ENCODE results near the gene CD99L2. TPM values are rescaled to one million over a fixed set of nuclear protein-coding genes. Genes with fewer than 3 reads are reported as not detected.

CD99L2 gene
- total and polyA plus RNA-seq, 2 of the 8 experiments (the other 6 are each of a cell fraction or from before 2014, with no cell fraction given) = 8.0 to 8.5 TPM

DNA sequence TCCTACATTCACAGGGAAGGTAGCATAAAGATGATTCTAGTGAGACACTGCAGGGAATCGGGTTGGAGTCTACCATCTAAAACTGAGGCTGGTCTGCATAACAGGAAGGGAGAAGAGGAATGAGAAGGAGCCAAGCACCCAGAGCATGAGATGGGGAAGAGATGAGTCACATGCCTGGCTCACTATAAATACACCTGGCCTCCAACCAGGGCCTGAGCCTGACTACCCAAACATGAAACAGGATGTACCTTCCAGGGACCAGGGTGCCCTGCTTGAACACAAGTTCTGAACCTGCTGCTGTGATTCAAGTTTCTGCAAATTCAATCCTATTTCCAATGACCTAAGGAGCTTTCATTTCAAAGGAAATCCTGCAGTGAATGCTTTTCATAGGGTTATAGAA lies 24.9 kb downstream of the CD99L2 start:
- H3K9ac ChIP-seq (replicated peaks in 1 of 4; ENCODE audit: extremely low read depth in 1 of 4, low read depth in 3 of 4, low read length in 3 of 4) = no peak overlapping the region
- H2AK5ac ChIP-seq (ENCODE audit: low read depth, low read length) = no peak overlapping the region
- H3K4me1 ChIP-seq (replicated peaks in 1 of 4; ENCODE audit: control insufficient read depth in 3 of 4, insufficient read depth in 4 of 4, low read length in 3 of 4) = peaks cover 0 to 8% (median 3%) of the 10 kb centered on the region in 4 experiments; a peak in 4 of 7 replicates
- FAIRE-seq = no peak
- H3K23ac ChIP-seq (ENCODE audit: insufficient read length) = no peak overlapping the region
- H2BK12ac ChIP-seq (ENCODE audit: low read depth, low read length) = no peak overlapping the region
- H4K5ac ChIP-seq (ENCODE audit: insufficient read length, low read depth, low read length) = no peak overlapping the region
- no peak overlapping the region for H3K27ac ChIP-seq (ENCODE audit: low read depth, low read length)
- H4K20me1 ChIP-seq (replicated peaks in 1 of 2; ENCODE audit: control insufficient read depth in 1 of 2, insufficient read depth in 2 of 2, low read length in 2 of 2) = peaks cover 0 to 5% of the 10 kb centered on the region in 2 experiments
- 100% methylated on average over 1 of the region's 1 CpG; no CpG with 5 or more reads in 1 of the 2 experiments for WGBS, 2 experiments (ENCODE audit: extremely low coverage in 1 of 2, insufficient coverage in 1 of 2, insufficient read length in 1 of 2, insufficient replicate concordance in 2 of 2, low coverage in 1 of 2, low lambda C conversion rate in 2 of 2, missing lambda C conversion rate in 1 of 2)
- H3K9me3 ChIP-seq (ENCODE audit: insufficient read depth in 2 of 2, low read depth in 1 of 2, low read length in 1 of 2) = peaks cover 4 to 6% of the 10 kb centered on the region in 2 experiments; a peak in 2 of 4 replicates
- H4K8ac ChIP-seq (ENCODE audit: extremely low read depth, insufficient read depth, low read length) = no peak overlapping the region
- H2BK20ac ChIP-seq (ENCODE audit: low read length) = no peak overlapping the region
- H3K4ac ChIP-seq (replicated peaks; ENCODE audit: insufficient read length, low read depth, low read length) = no peak overlapping the region
- H3K27me3 ChIP-seq (replicated peaks in 1 of 4; ENCODE audit: control insufficient read depth in 3 of 4, extremely low read depth in 1 of 4, insufficient read depth in 3 of 4, low read length in 3 of 4) = no peaks in the 10 kb centered on the region
- H3K14ac ChIP-seq (ENCODE audit: insufficient read length) = no peak overlapping the region
- no peaks in the 10 kb centered on the region for H3K23me2 ChIP-seq (ENCODE audit: low read depth, low read length)
- H3K4me2 ChIP-seq (ENCODE audit: insufficient read depth in 1 of 2, low read depth in 2 of 2, low read length in 2 of 2) = no peak overlapping the region
- peaks cover 0 to 9% of the 10 kb centered on the region in 2 experiments; a peak in 1 of 4 replicates for H3K79me2 ChIP-seq (ENCODE audit: control insufficient read depth in 1 of 2, insufficient read depth in 2 of 2, low read length in 2 of 2)
- TF ChIP-seq, protein P1, sequence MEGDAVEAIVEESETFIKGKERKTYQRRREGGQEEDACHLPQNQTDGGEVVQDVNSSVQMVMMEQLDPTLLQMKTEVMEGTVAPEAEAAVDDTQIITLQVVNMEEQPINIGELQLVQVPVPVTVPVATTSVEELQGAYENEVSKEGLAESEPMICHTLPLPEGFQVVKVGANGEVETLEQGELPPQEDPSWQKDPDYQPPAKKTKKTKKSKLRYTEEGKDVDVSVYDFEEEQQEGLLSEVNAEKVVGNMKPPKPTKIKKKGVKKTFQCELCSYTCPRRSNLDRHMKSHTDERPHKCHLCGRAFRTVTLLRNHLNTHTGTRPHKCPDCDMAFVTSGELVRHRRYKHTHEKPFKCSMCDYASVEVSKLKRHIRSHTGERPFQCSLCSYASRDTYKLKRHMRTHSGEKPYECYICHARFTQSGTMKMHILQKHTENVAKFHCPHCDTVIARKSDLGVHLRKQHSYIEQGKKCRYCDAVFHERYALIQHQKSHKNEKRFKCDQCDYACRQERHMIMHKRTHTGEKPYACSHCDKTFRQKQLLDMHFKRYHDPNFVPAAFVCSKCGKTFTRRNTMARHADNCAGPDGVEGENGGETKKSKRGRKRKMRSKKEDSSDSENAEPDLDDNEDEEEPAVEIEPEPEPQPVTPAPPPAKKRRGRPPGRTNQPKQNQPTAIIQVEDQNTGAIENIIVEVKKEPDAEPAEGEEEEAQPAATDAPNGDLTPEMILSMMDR (IDR thresholded peaks at IDR 0.05; ENCODE audit: control extremely low read depth in 1 of 3, insufficient read depth in 1 of 3, low read depth in 1 of 3, low read length in 3 of 3) = no peak
- no peak for TF ChIP-seq SIN3A (conservative IDR thresholded peaks at IDR 0.05 in 1 of 2, IDR thresholded peaks at IDR 0.05 in 1 of 2; ENCODE audit: low read depth in 1 of 2, low read length in 2 of 2)
- TF ChIP-seq EP300 (IDR thresholded peaks at IDR 0.05; ENCODE audit: borderline replicate concordance in 1 of 2, low read depth in 2 of 2, low read length in 2 of 2) = no peak
- no peak for TF ChIP-seq EGR1 (IDR thresholded peaks at IDR 0.05; ENCODE audit: borderline replicate concordance, low read depth, low read length)
- no peak for DNase-seq (ENCODE audit: low read depth in 1 of 2, low spot score in 2 of 2)
- CTCF ChIA-PET (ENCODE audit: partially characterized antibody) = no interaction called here
- no peak overlapping the region for H3K4me3 ChIP-seq (ENCODE audit: extremely low read depth in 1 of 4, insufficient read depth in 2 of 4, low read depth in 3 of 4, low read length in 4 of 4)
- H3K79me1 ChIP-seq (ENCODE audit: low read depth, low read length) = no peaks in the 10 kb centered on the region
- no peak overlapping the region for H2BK15ac ChIP-seq (ENCODE audit: low read length)
- H2BK120ac ChIP-seq (replicated peaks; ENCODE audit: low read depth, low read length) = no peak overlapping the region
- H3K18ac ChIP-seq (ENCODE audit: extremely low read depth, low read length) = no peak overlapping the region
- H3K36me3 ChIP-seq (ENCODE audit: control insufficient read depth in 2 of 4, insufficient read depth in 4 of 4, low read length in 3 of 4) = peaks cover 0 to 9% (median 3%) of the 10 kb centered on the region in 4 experiments; a peak in 3 of 8 replicates
- no peak overlapping the region for H2BK5ac ChIP-seq (ENCODE audit: low read depth, low read length)
- H3K56ac ChIP-seq (replicated peaks; ENCODE audit: insufficient read length, low read depth, low read length) = no peak overlapping the region
- no peak overlapping the region for H2AFZ ChIP-seq (ENCODE audit: low read length)
- H4K91ac ChIP-seq (replicated peaks; ENCODE audit: insufficient read length, low read length) = no peak overlapping the region
- POLR2A ChIA-PET (ENCODE audit: partially characterized antibody) = interaction anchor here (1.3 kb wide), 1 partner anchor 116 kb away, joined by 3 read pairs; no protein-coding TSS in a partner anchor
